Transverse colon (tissue), 4 donors: ENCODE data around the gene IL23A. TPM values are rescaled to one million over a fixed set of nuclear protein-coding genes. Genes with fewer than 3 reads are reported as not detected.

Experiments
- DNase-seq: peaks from one replicate; pipeline ENCODE4 v3.0.0-alpha.2; 2019
- H3K27ac ChIP-seq, 4 donors: fragments of 200-600 bp; sonication (generic); 2 replicates each; pipeline ENCODE4 v1.5.1; 2016 to 2018; ENCODE audit warnings: inconsistent platforms in 4 of 4
- H3K27me3 ChIP-seq: fragments of 200-600 bp; sonication (generic); 2 replicates; pipeline ENCODE4 v1.5.1; 2017; ENCODE audit warnings: inconsistent platforms
- H3K36me3 ChIP-seq, 4 donors: fragments of 200-600 bp; sonication (generic); 2 replicates each; pipeline ENCODE4 v1.5.1; 2017 to 2019; ENCODE audit warnings: inconsistent platforms in 4 of 4
- H3K4me1 ChIP-seq, 4 donors: fragments of 200-600 bp; sonication (generic); 2 replicates each; pipeline ENCODE4 v1.5.1; 2017 to 2020; ENCODE audit warnings: inconsistent platforms in 4 of 4
- H3K4me3 ChIP-seq, 4 donors: fragments of 200-600 bp; sonication (generic); 1 replicate in 1 of 4; 2 replicates in 3 of 4; pipeline versions ENCODE4 v1.5.1 to v1.6.1; 2017 to 2019; ENCODE audit warnings: inconsistent platforms in 4 of 4
- H3K9me3 ChIP-seq, 2 donors: fragments of 200-600 bp; sonication (generic); 2 replicates each; pipeline ENCODE4 v1.5.1; 2017 to 2019; ENCODE audit warnings: inconsistent platforms in 2 of 2
- EP300 ChIP-seq: sonication (generic); formaldehyde crosslinking; IDR thresholded peaks from one replicate; pipeline ENCODE4 v1.6.1; 2017; ENCODE audit warnings: antibody characterized with exemption, low read depth
- POLR2A ChIP-seq: fragments of 450-650 bp; IDR thresholded peaks from one replicate; pipeline ENCODE4 v1.6.1; 2016; ENCODE audit warnings: antibody characterized with exemption, mild to moderate bottlenecking, moderate library complexity
- POLR2AphosphoS5 ChIP-seq, 3 donors: sonication (generic); formaldehyde crosslinking; IDR thresholded peaks; one replicate each; pipeline ENCODE4 v1.6.1; 2016; ENCODE audit warnings: antibody characterized with exemption in 3 of 3
- WGBS, 2 donors: methylation state at CpG; one replicate each; pipeline ENCODE4 v1.1.5; 2018; ENCODE audit warnings: low coverage in 1 of 2; 5-methylcytosine and 5-hydroxymethylcytosine counted together
- in situ Hi-C, 4 donors: fragments of 200-750 bp; cut with MboI; loops; one replicate each; pipeline versions ENCODE4 v1.15.0 to v1.15.1; 2017; ENCODE audit warnings: low sequenced_read_pairs in 3 of 4, low pct_ligation_motif_present in 1 of 4, low pct_unique_long_range_greater_than_20kb in 1 of 4
- intact Hi-C: fragments of 100-400 bp; cut with DNase I; formaldehyde crosslinking; loops from one replicate; pipeline ENCODE4 v1.15.1; 2023; ENCODE audit warnings: low total_unique reads
- total RNA-seq, 4 donors: library from RNA; depleted of rRNA; stranded (reverse); fragments of >200 nt; gene quantifications; one replicate each; pipeline ENCODE4 v1.1.0, GENCODE V29; 2016
- TF ChIP-seq, protein P1 (sequence below), 5 experiments: fragments of 200-600 bp in 3 of 5; fragments of 450-650 bp in 2 of 5; sonication (generic) in 3 of 5; IDR thresholded peaks; 1 replicate in 2 of 5; 2 replicates in 3 of 5; pipeline ENCODE4 v1.5.1; 2016 to 2017; ENCODE audit warnings: antibody characterized with exemption in 5 of 5, inconsistent platforms in 3 of 5, mild to moderate bottlenecking in 2 of 5, moderate library complexity in 1 of 5

IL23A gene
- total RNA-seq, 4 donors from 2014 or later = 1.3 TPM; not detected in 3

- WGBS, 2 donors = 49 to 100% methylated on average over 3 to 21 of the region's 21 CpGs
- no peaks in the 10 kb centered on the region for H3K9me3 ChIP-seq
- H3K36me3 ChIP-seq = peaks cover 0 to 10% (median 0%) of the 10 kb centered on the region in 4 donors
- in situ Hi-C loops = no loop called here
- H3K4me3 ChIP-seq = peak overlapping the region; percentile 29 to 94 (median 81)
- no peaks in the 10 kb centered on the region for H3K27me3 ChIP-seq
- no peak for DNase-seq
- no peak for TF ChIP-seq POLR2A
- no peak for TF ChIP-seq POLR2AphosphoS5 (IDR thresholded peaks at IDR 0.05)
- TF ChIP-seq, protein P1, sequence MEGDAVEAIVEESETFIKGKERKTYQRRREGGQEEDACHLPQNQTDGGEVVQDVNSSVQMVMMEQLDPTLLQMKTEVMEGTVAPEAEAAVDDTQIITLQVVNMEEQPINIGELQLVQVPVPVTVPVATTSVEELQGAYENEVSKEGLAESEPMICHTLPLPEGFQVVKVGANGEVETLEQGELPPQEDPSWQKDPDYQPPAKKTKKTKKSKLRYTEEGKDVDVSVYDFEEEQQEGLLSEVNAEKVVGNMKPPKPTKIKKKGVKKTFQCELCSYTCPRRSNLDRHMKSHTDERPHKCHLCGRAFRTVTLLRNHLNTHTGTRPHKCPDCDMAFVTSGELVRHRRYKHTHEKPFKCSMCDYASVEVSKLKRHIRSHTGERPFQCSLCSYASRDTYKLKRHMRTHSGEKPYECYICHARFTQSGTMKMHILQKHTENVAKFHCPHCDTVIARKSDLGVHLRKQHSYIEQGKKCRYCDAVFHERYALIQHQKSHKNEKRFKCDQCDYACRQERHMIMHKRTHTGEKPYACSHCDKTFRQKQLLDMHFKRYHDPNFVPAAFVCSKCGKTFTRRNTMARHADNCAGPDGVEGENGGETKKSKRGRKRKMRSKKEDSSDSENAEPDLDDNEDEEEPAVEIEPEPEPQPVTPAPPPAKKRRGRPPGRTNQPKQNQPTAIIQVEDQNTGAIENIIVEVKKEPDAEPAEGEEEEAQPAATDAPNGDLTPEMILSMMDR (IDR thresholded peaks at IDR 0.05) = no peak
- no peak for TF ChIP-seq EP300
- peaks cover 21 to 59% (median 32%) of the 10 kb centered on the region in 4 donors for H3K4me1 ChIP-seq
- intact Hi-C loops = no loop called here
- peak overlapping the region; percentile 95 to 98 (median 97) for H3K27ac ChIP-seq
These were observed 37.8 kb upstream of the IL23A start for GRCh38 chr12:56300644-56301464.

DNA sequence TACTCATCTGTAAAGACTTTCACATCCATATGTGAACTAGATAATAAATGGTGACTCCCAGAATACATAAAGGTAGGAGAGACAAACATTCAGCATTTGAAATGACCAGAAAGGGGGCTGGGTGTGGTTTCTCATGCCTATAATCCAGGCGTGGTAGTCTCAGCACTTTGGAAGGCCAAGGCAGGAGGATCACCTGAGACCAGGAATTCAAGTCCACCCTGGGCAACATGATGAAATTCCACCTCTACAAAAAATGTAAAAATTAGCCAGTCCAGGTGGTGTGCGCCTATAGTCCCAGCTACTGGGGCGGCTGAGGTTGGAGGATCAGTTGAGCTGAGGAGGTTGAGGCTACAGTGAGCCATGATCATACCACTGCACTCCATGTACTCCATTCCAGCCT, 34.4 kb upstream of the IL23A start:
- in situ Hi-C loops = no loop called here
- WGBS, 2 donors = 85% methylated on average over 3 of the region's 3 CpGs; no CpG with 5 or more reads in 1 of the 2 donors
- peaks cover 0 to 22% (median 2%) of the 10 kb centered on the region in 4 donors for H3K36me3 ChIP-seq
- H3K9me3 ChIP-seq = no peaks in the 10 kb centered on the region
- no peaks in the 10 kb centered on the region for H3K27me3 ChIP-seq
- H3K4me3 ChIP-seq = no peak overlapping the region
- no peak for DNase-seq
- intact Hi-C loops = no loop called here
- peaks cover 5 to 25% (median 9%) of the 10 kb centered on the region in 4 donors for H3K4me1 ChIP-seq
- TF ChIP-seq POLR2A = no peak
- no peak for TF ChIP-seq EP300
- TF ChIP-seq, protein P1 (IDR thresholded peaks at IDR 0.05) = no peak
- no peak overlapping the region for H3K27ac ChIP-seq

- Histone ChIP-seq H3K27ac (no peak overlapping the region), H3K4me1 (peaks cover 5 to 23% (median 7%) of the 10 kb centered on the region in 4 donors), H3K9me3 (no peaks in the 10 kb centered on the region), H3K36me3 (peaks cover 0 to 22% (median 2%) of the 10 kb centered on the region in 4 donors), H3K27me3 (no peaks in the 10 kb centered on the region), H3K4me3 (no peak overlapping the region)
- 90 to 95% methylated on average over 4 to 8 of the region's 8 CpGs for WGBS, 2 donors
- TF ChIP-seq POLR2A (no peak), EP300 (no peak), POLR2AphosphoS5 (IDR thresholded peaks at IDR 0.05) (no peak)
- TF ChIP-seq, protein P1 (IDR thresholded peaks at IDR 0.05) = no peak
- no peak for DNase-seq
- in situ Hi-C loops (no loop called here), intact Hi-C loops (no loop called here)
These were observed 33.7 kb upstream of the IL23A start for GRCh38 chr12:56304872-56305590.

GRCh38 chr12:56307221-56307965, 31.3 kb upstream of the IL23A start:
- H3K27ac ChIP-seq = no peak overlapping the region
- TF ChIP-seq POLR2A (no peak), POLR2AphosphoS5 (IDR thresholded peaks at IDR 0.05) (no peak), EP300 (no peak)
- TF ChIP-seq, protein P1 (IDR thresholded peaks at IDR 0.05) = no peak
- WGBS, 2 donors = 88 to 96% methylated on average over 3 to 7 of the region's 7 CpGs
- intact Hi-C loops = no loop called here
- no peak overlapping the region for H3K4me3 ChIP-seq
- H3K4me1 ChIP-seq = peaks cover 0 to 5% (median 0%) of the 10 kb centered on the region in 4 donors
- no peaks in the 10 kb centered on the region for H3K9me3 ChIP-seq
- DNase-seq = no peak
- H3K36me3 ChIP-seq = peaks cover 0 to 23% (median 2%) of the 10 kb centered on the region in 4 donors
- in situ Hi-C loops = no loop called here
- no peaks in the 10 kb centered on the region for H3K27me3 ChIP-seq
